Panc1 (cell line): ENCODE data around the gene KIRREL3.

Experiments used
- POLR2AphosphoS5 ChIP-seq: IDR thresholded peaks from 2 replicates; pipeline ENCODE4 v1.6.1; 2012; ENCODE audit warnings: mild to moderate bottlenecking, low read depth, low read length, moderate library complexity
- TCF7L2 ChIP-seq: IDR thresholded peaks from 2 replicates; pipeline ENCODE4 v1.6.1; 2011; ENCODE audit warnings: mild to moderate bottlenecking, low read depth, low read length, inconsistent platforms
- TF ChIP-seq, protein P1 (sequence below), 2 experiments: IDR thresholded peaks; 2 replicates each; pipeline ENCODE4 v1.6.1; 2011 to 2012; ENCODE audit warnings: low read depth in 2 of 2, control low read depth in 1 of 2, low read length in 1 of 2, mild to moderate bottlenecking in 1 of 2, moderate library complexity in 1 of 2; ENCODE audit not compliant: insufficient read depth in 1 of 2
- TF ChIP-seq, protein P2 (sequence below): fragments of 450-650 bp; IDR thresholded peaks from 2 replicates; pipeline ENCODE4 v1.5.1; 2017; ENCODE audit warnings: mild to moderate bottlenecking

DNA sequence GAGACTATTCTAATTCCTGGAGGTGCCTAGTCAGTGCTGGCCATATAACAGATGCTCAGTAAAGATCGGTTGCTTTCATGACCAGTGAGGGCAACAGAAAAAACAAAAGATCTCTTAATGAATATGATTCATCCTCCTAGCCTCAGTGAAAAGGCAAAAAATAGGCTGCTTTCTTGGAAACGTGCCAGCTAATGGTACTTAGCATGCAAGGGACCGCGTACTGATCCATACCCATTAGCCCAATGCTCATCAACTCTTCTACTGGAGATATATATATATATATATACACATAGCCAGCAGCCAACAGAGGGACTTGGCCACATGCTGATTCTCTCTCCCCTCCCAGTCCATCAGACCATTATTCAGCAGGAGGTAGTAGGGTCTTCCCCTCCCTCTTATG lies 320.4 kb downstream of the KIRREL3 start:
- TF ChIP-seq, protein P1, sequence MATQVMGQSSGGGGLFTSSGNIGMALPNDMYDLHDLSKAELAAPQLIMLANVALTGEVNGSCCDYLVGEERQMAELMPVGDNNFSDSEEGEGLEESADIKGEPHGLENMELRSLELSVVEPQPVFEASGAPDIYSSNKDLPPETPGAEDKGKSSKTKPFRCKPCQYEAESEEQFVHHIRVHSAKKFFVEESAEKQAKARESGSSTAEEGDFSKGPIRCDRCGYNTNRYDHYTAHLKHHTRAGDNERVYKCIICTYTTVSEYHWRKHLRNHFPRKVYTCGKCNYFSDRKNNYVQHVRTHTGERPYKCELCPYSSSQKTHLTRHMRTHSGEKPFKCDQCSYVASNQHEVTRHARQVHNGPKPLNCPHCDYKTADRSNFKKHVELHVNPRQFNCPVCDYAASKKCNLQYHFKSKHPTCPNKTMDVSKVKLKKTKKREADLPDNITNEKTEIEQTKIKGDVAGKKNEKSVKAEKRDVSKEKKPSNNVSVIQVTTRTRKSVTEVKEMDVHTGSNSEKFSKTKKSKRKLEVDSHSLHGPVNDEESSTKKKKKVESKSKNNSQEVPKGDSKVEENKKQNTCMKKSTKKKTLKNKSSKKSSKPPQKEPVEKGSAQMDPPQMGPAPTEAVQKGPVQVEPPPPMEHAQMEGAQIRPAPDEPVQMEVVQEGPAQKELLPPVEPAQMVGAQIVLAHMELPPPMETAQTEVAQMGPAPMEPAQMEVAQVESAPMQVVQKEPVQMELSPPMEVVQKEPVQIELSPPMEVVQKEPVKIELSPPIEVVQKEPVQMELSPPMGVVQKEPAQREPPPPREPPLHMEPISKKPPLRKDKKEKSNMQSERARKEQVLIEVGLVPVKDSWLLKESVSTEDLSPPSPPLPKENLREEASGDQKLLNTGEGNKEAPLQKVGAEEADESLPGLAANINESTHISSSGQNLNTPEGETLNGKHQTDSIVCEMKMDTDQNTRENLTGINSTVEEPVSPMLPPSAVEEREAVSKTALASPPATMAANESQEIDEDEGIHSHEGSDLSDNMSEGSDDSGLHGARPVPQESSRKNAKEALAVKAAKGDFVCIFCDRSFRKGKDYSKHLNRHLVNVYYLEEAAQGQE (IDR thresholded peaks at IDR 0.05; ENCODE audit: insufficient read depth in 1 of 2, low read depth in 2 of 2, low read length in 1 of 2), result no peak
- TF ChIP-seq, protein P2, sequence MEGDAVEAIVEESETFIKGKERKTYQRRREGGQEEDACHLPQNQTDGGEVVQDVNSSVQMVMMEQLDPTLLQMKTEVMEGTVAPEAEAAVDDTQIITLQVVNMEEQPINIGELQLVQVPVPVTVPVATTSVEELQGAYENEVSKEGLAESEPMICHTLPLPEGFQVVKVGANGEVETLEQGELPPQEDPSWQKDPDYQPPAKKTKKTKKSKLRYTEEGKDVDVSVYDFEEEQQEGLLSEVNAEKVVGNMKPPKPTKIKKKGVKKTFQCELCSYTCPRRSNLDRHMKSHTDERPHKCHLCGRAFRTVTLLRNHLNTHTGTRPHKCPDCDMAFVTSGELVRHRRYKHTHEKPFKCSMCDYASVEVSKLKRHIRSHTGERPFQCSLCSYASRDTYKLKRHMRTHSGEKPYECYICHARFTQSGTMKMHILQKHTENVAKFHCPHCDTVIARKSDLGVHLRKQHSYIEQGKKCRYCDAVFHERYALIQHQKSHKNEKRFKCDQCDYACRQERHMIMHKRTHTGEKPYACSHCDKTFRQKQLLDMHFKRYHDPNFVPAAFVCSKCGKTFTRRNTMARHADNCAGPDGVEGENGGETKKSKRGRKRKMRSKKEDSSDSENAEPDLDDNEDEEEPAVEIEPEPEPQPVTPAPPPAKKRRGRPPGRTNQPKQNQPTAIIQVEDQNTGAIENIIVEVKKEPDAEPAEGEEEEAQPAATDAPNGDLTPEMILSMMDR, result no peak
- TF ChIP-seq POLR2AphosphoS5, result no peak
- no peak for TF ChIP-seq TCF7L2
